Measurements from ENCODE around the gene TSHZ2.

The TSHZ2 gene

GRCh38 chr20:53282217-53282955, 310.2 kb downstream of the TSHZ2 start:
- no peak for DNase-seq (ENCODE audit: low read depth)
- H3K4me3 ChIP-seq (ENCODE audit: low read depth, low read length) = no peak overlapping the region
- TF ChIP-seq CTCF (IDR thresholded peaks at IDR 0.05; ENCODE audit: low read depth, low read length, missing control alignments) = no peak

- DNase-seq (ENCODE audit: low read depth) = no peak
- no peak for TF ChIP-seq CTCF (IDR thresholded peaks at IDR 0.05; ENCODE audit: low read depth, low read length, missing control alignments)
- no peak overlapping the region for H3K4me3 ChIP-seq (ENCODE audit: low read depth, low read length)
These were observed 310.9 kb downstream of the TSHZ2 start for GRCh38 chr20:53283011-53283410.

GRCh38 chr20:53283597-53283996, 311.4 kb downstream of the TSHZ2 start:
- TF ChIP-seq CTCF (IDR thresholded peaks at IDR 0.05; ENCODE audit: low read depth, low read length, missing control alignments) = no peak
- H3K4me3 ChIP-seq (ENCODE audit: low read depth, low read length) = no peak overlapping the region
- no peak for DNase-seq (ENCODE audit: low read depth)

- no peak overlapping the region for H3K4me3 ChIP-seq (ENCODE audit: low read depth, low read length)
- TF ChIP-seq CTCF (IDR thresholded peaks at IDR 0.05; ENCODE audit: low read depth, low read length, missing control alignments) = no peak
- DNase-seq (ENCODE audit: low read depth) = no peak
These were observed 312.1 kb downstream of the TSHZ2 start for GRCh38 chr20:53284256-53284655.

GRCh38 chr20:53284696-53285095, 312.5 kb downstream of the TSHZ2 start:
- no peak for TF ChIP-seq CTCF (IDR thresholded peaks at IDR 0.05; ENCODE audit: low read depth, low read length, missing control alignments)
- no peak overlapping the region for H3K4me3 ChIP-seq (ENCODE audit: low read depth, low read length)
- DNase-seq (ENCODE audit: low read depth) = no peak

GRCh38 chr20:53287357-53288042, 315.3 kb downstream of the TSHZ2 start:
- H3K4me3 ChIP-seq (ENCODE audit: low read depth, low read length) = no peak overlapping the region
- no peak for TF ChIP-seq CTCF (IDR thresholded peaks at IDR 0.05; ENCODE audit: low read depth, low read length, missing control alignments)
- no peak for DNase-seq (ENCODE audit: low read depth)

Measured in GM12864 (cell line).